GM21367 (cell line): ENCODE results near the gene RHOC.

Source experiments
- ATAC-seq: cut with Tn5 transposase; IDR thresholded peaks from one replicate; pipeline ENCODE4 v1.9.1; 2021; ENCODE audit not compliant: unreplicated experiment

RHOC gene

DNA sequence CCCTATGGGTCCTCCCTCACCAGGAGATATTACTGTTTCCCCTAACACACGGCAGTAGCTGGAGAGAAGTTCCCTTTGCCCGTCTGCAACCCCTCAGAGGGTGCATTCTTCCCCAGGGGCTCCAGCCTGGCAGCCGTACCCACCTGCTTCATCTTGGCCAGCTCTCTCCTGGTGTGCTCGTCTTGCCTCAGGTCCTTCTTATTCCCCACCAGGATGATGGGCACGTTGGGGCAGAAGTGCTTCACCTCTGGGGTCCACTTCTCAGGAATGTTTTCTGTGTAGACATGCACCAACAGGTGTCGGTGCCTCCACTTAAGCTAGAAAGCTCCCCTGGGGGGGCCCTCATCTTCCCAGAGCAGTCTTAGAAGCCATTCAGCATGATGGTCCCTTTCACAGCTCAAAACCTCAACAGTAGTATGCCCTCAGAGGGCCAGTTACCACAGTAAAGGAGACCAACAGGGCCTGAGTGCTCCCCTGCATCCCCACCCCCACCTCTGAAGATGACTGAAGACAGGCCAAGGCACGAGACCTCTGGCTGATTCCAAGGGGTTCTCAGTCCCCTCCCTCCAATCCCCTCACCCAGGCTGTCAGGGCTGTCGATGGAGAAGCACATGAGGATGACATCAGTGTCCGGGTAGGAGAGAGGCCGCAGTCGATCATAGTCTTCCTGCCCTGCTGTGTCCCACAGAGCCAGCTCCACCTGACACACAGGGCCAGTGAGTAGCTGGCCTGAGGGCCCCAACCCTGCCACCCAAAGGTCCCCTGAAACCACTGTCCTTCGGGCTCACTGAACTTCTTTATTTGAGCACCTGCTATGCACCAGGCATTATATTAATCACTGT, 4.3 kb downstream of the RHOC start:
- no peak for ATAC-seq

- ATAC-seq = no peak
Observed at GRCh38 chr1:112702067-112702395, 4.9 kb downstream of the RHOC start.

- no peak for ATAC-seq
Observed at GRCh38 chr1:112701227-112702066, 5.5 kb downstream of the RHOC start.

- peak; percentile 35 for ATAC-seq
Observed at GRCh38 chr1:112700290-112701226, 6.4 kb downstream of the RHOC start.

GRCh38 chr1:112699425-112700144, 7.3 kb downstream of the RHOC start:
- ATAC-seq = no peak

GRCh38 chr1:112698366-112699310, 8.3 kb downstream of the RHOC start:
- ATAC-seq = no peak

DNA sequence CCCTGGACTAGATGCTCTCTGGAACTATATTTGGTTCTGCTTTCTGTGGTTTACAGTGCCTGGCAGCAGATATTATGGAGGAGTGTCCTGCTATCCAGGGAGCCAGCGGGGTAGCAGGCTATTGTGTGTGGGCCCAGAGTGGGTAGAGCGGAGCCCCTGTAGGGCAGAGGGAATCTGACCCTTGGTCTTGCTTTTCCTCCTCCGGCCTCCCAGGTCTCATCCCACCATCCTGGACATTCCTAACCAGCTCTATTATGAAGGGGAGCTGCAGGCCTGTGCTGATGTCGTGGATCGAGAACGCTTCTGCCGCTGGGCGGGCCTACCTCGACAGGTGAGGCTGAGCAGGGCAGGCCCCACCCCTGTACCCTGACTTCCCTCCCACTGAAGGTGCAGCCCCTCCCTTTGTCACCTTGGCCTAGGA, 9.1 kb downstream of the RHOC start:
- ATAC-seq = no peak

DNA sequence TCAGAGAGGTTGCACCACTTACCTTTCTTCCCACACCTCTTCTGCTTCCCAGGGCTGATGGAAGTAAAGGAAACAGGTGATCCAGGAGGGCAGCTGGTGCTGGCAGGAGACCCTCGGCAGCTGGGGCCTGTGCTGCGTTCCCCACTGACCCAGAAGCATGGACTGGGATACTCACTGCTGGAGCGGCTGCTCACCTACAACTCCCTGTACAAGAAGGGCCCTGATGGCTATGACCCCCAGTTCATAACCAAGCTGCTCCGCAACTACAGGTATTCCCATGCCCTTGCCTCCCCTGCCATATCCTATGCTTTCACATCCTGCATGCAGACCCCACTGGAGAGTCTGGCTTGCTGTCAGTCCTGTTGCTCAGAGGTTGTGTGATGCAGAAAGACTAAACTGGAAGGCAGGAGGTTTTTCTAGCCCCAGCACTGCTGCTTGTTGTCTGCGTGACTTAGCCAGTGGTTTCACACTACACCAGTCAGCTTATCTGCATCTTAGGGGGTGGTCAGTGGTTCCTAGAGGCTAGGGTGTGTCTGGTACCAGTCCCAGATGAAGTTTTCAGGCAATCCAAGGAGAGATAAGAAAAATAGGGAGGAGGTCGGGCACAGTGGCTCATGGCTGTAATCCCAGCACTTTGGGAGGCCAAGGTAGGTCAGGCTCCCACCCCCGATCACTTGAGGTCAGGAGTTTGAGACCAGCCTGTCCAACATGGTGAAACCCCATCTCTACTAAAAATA, 10.2 kb downstream of the RHOC start:
- no peak for ATAC-seq

GRCh38 chr1:112695276-112695675, 11.7 kb downstream of the RHOC start:
- ATAC-seq = no peak

- ATAC-seq = no peak
Observed at GRCh38 chr1:112694363-112694929, 12.5 kb downstream of the RHOC start.

DNA sequence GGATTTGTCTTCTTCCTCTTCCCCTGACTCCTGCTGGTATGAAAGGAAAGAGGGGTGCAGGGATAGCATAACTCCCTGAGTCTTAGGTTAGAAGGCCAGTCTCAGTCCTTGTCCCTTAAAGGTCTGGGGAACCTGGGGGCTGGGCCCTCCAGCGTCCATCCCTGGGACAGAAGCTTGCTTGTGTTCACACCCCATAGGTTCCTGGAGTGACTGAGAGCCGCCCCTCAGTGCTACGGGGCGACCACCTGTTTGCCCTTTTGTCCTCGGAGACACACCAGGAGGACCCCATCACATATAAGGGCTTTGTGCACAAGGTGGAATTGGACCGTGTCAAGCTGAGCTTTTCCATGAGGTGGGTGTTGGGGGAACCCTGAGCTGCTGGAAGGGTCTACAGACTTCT, 13.1 kb downstream of the RHOC start:
- no peak for ATAC-seq

- no peak for ATAC-seq
Observed at GRCh38 chr1:112692681-112693080, 14.2 kb downstream of the RHOC start.

DNA sequence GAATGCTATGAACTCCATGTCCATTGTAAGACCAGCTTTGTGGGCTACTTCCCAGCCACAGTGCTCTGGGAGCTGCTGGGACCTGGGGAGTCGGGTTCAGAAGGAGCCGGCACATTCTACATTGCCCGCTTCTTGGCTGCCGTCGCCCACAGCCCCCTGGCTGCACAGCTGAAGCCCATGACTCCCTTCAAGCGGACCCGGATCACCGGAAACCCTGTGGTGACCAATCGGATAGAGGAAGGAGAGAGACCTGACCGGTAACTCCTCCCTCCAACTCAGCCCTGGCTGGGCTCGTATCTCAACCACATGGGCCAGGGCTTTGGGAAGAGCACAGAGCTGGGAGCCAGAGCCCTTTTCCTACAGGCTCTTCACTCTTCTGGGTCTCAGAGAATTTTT, 17.1 kb downstream of the RHOC start:
- no peak for ATAC-seq

DNA sequence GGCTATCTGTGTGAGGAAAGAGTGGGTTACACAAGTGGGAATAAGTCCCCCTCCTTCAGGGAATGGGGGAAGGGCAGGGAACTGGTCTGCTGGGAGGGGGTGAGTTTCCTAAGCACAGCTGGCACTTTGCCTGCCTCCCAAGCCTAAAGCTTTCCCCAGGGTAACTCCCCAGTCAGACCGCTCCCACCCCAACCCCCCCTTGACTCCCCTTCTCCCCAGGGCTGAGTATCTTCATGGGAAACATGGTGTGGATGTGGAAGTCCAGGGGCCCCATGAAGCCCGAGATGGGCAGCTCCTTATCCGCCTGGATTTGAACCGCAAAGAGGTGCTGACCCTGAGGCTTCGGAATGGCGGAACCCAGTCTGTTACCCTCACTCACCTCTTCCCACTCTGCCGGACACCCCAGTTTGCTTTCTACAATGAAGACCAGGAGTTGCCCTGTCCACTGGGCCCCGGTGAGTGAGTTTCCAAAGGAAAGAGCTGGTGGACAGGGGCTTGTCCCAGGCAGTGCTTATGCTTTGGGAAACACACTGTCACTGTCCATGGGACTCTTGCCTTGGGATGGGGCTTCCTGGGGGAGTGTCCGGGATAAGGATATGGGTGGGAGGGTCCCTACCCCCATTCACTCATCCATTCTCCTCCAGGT, 17.6 kb downstream of the RHOC start:
- ATAC-seq = no peak

DNA sequence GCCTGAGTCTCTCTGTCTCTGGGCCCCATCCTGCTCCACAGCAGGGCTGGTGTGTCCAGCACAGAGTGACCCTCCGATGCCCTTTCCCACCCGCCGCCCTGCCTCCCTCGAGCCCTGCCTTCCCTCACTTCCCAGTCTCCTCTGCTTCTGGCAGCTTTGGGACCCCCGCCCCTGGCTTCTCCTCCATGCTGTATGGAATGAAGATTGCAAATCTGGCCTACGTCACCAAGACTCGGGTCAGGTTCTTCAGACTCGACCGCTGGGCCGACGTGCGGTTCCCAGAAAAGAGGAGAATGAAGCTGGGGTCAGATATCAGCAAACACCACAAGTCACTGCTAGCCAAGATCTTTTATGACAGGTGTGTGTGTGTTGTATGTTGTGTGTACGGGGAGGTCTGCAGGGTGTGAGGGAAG, 18.1 kb downstream of the RHOC start:
- ATAC-seq = no peak

GRCh38 chr1:112687785-112688496, 19.0 kb downstream of the RHOC start:
- ATAC-seq = no peak

DNA sequence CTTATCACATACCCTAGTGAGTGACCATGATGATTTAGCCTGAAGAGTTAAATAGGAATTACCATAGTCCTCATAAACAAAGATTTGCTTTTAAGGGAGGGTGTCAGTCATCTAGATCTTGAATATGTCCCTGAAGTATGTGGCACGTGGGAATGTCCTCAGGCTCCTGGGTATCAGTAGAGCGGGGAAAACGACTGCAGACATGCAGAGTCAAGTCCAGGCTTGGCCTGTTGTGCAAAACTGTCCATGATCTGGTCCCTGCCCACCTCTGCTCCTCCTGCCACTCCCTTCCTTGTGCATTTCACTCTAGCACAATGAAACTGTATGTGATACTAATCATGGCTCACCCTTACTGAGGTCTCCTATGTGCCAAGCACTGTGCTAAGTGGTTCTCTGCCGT, 19.6 kb downstream of the RHOC start:
- no peak for ATAC-seq
